Kidney (tissue), 14 donors: ENCODE results near the gene PTPRT. TPM values are rescaled to one million over a fixed set of nuclear protein-coding genes. Genes with fewer than 3 reads are reported as not detected.

Source experiments
- DNase-seq, 5 donors: peaks; one replicate each; pipeline ENCODE4 v3.0.0-alpha.2; 2013 to 2020
- FAIRE-seq: peaks from 2 replicates; lab custom pipeline; 2012; peaks lifted over from hg19 to GRCh38; lab: Jason Lieb, UNC
- H3K27ac ChIP-seq, 2 donors: one replicate each; pipeline ENCODE4 v1.7.0; 2013; ENCODE audit warnings: low read depth in 2 of 2, low read length in 2 of 2, inconsistent platforms in 1 of 2
- H3K27me3 ChIP-seq: one replicate; pipeline ENCODE4 v1.7.1; 2013; ENCODE audit warnings: low read length, inconsistent platforms; ENCODE audit not compliant: control insufficient read depth, insufficient read depth
- H3K36me3 ChIP-seq, 3 donors: one replicate each; pipeline versions ENCODE4 v1.7.0 to v1.7.1; 2013; ENCODE audit warnings: low read length in 3 of 3, control low read depth in 1 of 3, inconsistent platforms in 1 of 3; ENCODE audit not compliant: insufficient read depth in 3 of 3, control insufficient read depth in 2 of 3
- H3K4me1 ChIP-seq, 3 donors: one replicate each; pipeline versions ENCODE4 v1.7.0 to v1.7.1; 2013; ENCODE audit warnings: low read length in 3 of 3, inconsistent platforms in 1 of 3, low read depth in 1 of 3; ENCODE audit not compliant: control insufficient read depth in 2 of 3, insufficient read depth in 2 of 3
- H3K4me3 ChIP-seq, 3 donors: one replicate each; pipeline versions ENCODE4 v1.7.0 to v1.8.1; 2013; ENCODE audit warnings: low read length in 3 of 3, control low read depth in 1 of 3, inconsistent platforms in 1 of 3
- H3K9ac ChIP-seq, 3 donors: one replicate each; pipeline versions ENCODE4 v1.7.0 to v1.7.1; 2013; ENCODE audit warnings: low read length in 3 of 3, control low read depth in 1 of 3, inconsistent platforms in 1 of 3
- H3K9me3 ChIP-seq, 3 donors: one replicate each; pipeline versions ENCODE4 v1.7.0 to v1.7.1; 2013; ENCODE audit warnings: low read length in 3 of 3, control low read depth in 1 of 3, inconsistent platforms in 1 of 3; ENCODE audit not compliant: control insufficient read depth in 2 of 3, insufficient read depth in 1 of 3
- intact Hi-C: fragments of 100-400 bp; cut with DNase I; formaldehyde crosslinking; loops from one replicate; pipeline ENCODE4 v1.11.1; 2022
- polyA plus RNA-seq: library from polyadenylated mRNA; stranded (reverse); fragments of 350-450 nt; fragmentation: Illumina TruSeq; extraction: RNeasy Lipid Tissue Mini Kit (QIAGEN cat#74804); gene quantifications from one replicate; pipeline ENCODE4 v1.2.3, GENCODE V29; 2014; ENCODE audit warnings: low read depth, low replicate concordance; ENCODE audit not compliant: insufficient read depth
- total RNA-seq: library from RNA; stranded (reverse); fragmentation: NEBNext Ultra II Directional; extraction: Animal tissue kit (Norgen Biotek cat#: 25700); gene quantifications from one replicate; pipeline ENCODE4 v1.2.1, GENCODE V29; 2021
- TF ChIP-seq, protein P1 (sequence below): IDR thresholded peaks from 3 replicates; pipeline ENCODE4 v1.5.1; 2012; ENCODE audit warnings: mild to moderate bottlenecking, moderate library complexity, borderline replicate concordance; ENCODE audit not compliant: insufficient read depth; ENCODE audit errors: extremely low read depth
- donor health status: control.
- donor health status: control.
- donor health status: control.
- donor health status: control.
- donor health status: control.
- donor health status: DM: yes; HTN: yes; CAD: no.
- donor health status: Normal renal cell carcinoma (clear cell type).

Gene PTPRT
- total and polyA plus RNA-seq, 2 donors from 2014 or later = 0.60 TPM; not detected in 1

DNA sequence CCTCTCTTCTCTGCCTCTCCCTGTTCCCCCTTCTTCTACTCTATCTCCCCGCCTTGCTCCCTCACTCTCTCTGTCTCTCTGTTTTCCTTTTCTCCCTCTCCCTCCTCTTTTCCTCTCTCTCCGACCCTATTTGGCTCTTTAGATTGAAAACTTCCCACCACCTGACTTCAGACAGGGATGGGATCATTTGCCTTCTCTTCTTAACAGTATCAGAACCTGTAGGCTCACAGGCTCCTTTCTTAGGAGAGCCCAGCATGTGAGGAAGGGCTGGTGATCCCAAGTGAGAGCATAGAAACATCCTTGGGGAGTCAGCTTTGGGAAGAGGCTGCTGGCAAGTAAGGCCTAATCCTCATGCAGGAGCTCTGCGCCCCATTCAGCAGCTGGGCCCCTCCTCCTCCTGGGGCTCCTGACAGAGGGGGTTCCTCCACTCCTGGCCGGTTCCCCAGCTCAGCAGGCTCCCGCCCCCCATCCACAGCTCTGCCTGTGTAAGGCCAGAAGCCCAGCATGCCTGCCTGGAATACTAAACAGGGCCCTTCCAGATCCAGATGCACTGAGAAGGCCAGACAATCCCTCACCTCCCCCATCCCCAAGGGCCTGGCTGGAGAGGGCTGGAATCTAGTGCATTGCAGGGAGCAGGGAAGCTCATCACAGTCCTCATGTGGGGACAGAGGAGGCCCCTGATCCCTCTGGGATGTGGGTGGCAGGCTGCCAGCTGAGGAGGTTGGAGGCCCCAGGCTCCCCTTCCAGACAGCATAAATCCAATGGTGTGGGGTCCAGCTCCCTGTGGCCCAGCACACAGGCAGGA, 93.4 kb downstream of the PTPRT start:
- Histone ChIP-seq H3K36me3 (no peaks in the 10 kb centered on the region), H3K4me1 (no peaks in the 10 kb centered on the region), H3K27ac (no peak overlapping the region), H3K4me3 (no peak overlapping the region), H3K9ac (no peak overlapping the region), H3K27me3 (no peaks in the 10 kb centered on the region), H3K9me3 (no peaks in the 10 kb centered on the region)
- peak in 4 of 5 donors; percentile 36 to 83 (median 64) for DNase-seq
- intact Hi-C loops = no loop called here
- TF ChIP-seq, protein P1, sequence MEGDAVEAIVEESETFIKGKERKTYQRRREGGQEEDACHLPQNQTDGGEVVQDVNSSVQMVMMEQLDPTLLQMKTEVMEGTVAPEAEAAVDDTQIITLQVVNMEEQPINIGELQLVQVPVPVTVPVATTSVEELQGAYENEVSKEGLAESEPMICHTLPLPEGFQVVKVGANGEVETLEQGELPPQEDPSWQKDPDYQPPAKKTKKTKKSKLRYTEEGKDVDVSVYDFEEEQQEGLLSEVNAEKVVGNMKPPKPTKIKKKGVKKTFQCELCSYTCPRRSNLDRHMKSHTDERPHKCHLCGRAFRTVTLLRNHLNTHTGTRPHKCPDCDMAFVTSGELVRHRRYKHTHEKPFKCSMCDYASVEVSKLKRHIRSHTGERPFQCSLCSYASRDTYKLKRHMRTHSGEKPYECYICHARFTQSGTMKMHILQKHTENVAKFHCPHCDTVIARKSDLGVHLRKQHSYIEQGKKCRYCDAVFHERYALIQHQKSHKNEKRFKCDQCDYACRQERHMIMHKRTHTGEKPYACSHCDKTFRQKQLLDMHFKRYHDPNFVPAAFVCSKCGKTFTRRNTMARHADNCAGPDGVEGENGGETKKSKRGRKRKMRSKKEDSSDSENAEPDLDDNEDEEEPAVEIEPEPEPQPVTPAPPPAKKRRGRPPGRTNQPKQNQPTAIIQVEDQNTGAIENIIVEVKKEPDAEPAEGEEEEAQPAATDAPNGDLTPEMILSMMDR = no peak
- FAIRE-seq = no peak

DNA sequence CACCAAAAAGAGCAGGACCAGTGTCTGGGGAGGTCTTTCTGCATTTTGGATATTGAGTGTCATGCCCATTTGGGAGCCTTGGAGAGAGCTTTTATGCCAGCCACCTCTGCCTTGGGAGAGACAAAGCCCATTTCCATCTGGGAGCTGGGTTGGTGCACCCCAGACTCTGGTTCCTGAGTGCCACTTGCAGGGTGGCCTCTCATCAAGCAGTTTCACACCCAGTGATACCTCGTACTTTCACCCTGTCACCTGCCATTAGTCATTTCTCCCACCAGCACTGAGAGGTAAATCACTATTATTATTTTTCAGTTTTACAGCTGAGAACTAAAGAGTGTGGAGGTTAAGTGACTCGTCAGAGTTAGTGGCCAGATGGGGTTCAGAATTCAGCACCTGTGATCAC, 94.7 kb downstream of the PTPRT start:
- H3K27me3 ChIP-seq = no peaks in the 10 kb centered on the region
- intact Hi-C loops = no loop called here
- H3K27ac ChIP-seq = no peak overlapping the region
- H3K9me3 ChIP-seq = no peaks in the 10 kb centered on the region
- H3K36me3 ChIP-seq = no peaks in the 10 kb centered on the region
- TF ChIP-seq, protein P1 = no peak
- no peak overlapping the region for H3K4me3 ChIP-seq
- no peak overlapping the region for H3K9ac ChIP-seq
- FAIRE-seq = no peak
- no peaks in the 10 kb centered on the region for H3K4me1 ChIP-seq
- no peak for DNase-seq

DNA sequence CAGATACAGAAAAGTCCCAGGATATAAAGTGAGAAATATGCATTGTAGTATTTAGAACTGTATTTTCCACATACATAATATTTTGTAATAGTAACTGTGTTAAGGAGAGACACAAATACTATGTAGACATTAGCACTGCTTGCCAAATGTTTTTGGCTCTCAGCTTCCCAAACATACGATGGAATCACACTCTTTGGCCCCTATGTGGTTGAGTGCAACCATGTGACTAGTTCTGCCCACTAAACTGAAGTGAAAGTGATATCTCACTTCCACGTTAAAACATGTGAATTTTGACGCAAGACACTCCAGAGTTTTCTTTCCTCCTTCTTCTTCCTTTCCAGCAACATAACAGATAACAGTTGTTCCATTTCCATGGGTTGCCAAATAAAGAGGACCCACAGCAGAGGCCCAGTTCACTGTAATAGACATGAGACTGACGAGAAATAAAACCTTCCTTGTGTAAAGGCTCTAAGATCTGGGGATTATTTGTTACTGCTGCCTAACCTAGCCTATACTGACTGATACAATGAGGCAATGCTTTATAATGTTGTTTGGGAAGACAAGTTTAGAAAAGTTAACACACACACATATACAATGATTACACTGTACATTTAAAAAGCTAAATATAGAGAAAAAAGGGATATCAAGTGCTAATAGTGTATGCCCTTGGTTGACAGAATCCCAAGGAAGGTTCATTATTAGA, 97.2 kb downstream of the PTPRT start:
- no peak for DNase-seq
- H3K9me3 ChIP-seq = no peaks in the 10 kb centered on the region
- FAIRE-seq = no peak
- H3K27me3 ChIP-seq = no peaks in the 10 kb centered on the region
- no peak overlapping the region for H3K27ac ChIP-seq
- TF ChIP-seq, protein P1 = no peak
- intact Hi-C loops = no loop called here
- H3K36me3 ChIP-seq = no peaks in the 10 kb centered on the region
- H3K4me1 ChIP-seq = no peaks in the 10 kb centered on the region
- no peak overlapping the region for H3K9ac ChIP-seq
- H3K4me3 ChIP-seq = no peak overlapping the region
